NT2/D1 (cell line): ENCODE measurements around the gene SOX4.
A peak's percentile ranks its signal among the peaks of the same experiment; 100 is the strongest.

Experiments
- DNase-seq: peaks from one replicate; pipeline ENCODE4 v3.0.0-alpha.2; 2011; ENCODE audit warnings: low read depth, low spot score
- H3K27me3 ChIP-seq: 2 replicates; pipeline ENCODE4 v1.6.0; 2011; ENCODE audit warnings: mild to moderate bottlenecking; ENCODE audit not compliant: insufficient read length, insufficient read depth
- H3K36me3 ChIP-seq: 2 replicates; pipeline ENCODE4 v1.6.1; 2011; ENCODE audit warnings: mild to moderate bottlenecking, low read length, mixed read lengths; ENCODE audit not compliant: insufficient read depth, insufficient read length
- H3K4me1 ChIP-seq: 2 replicates; pipeline ENCODE4 v1.5.1; 2011; ENCODE audit not compliant: insufficient read depth, insufficient read length
- H3K4me3 ChIP-seq: 2 replicates; pipeline ENCODE4 v1.5.1; 2011; ENCODE audit warnings: low read depth; ENCODE audit not compliant: insufficient read length
- H3K9ac ChIP-seq: 2 replicates; pipeline ENCODE4 v1.6.0; 2011; ENCODE audit warnings: low read depth; ENCODE audit not compliant: insufficient read length
- H3K9me3 ChIP-seq: 2 replicates; pipeline ENCODE4 v1.5.1; 2011; ENCODE audit warnings: mild to moderate bottlenecking, low read length; ENCODE audit not compliant: insufficient read depth
- SUZ12 ChIP-seq: IDR thresholded peaks from 2 replicates; pipeline ENCODE4 v1.6.1; 2011; ENCODE audit not compliant: insufficient read length, insufficient read depth; ENCODE audit errors: extremely low read depth
- YY1 ChIP-seq: IDR thresholded peaks from 2 replicates; pipeline ENCODE4 v1.6.1; 2011; ENCODE audit not compliant: insufficient read length, insufficient read depth
- ZNF274 ChIP-seq: IDR thresholded peaks from 2 replicates; pipeline ENCODE4 v1.6.1; 2011; ENCODE audit warnings: mild to moderate bottlenecking, low read depth, low read length

The SOX4 gene

GRCh38 chr6:21560249-21560648 is 33.3 kb upstream of the SOX4 start:
- no peak for DNase-seq
- H3K27me3 ChIP-seq = no peaks in the 10 kb centered on the region
- H3K9me3 ChIP-seq = no peaks in the 10 kb centered on the region
- no peak overlapping the region for H3K4me3 ChIP-seq
- H3K4me1 ChIP-seq = no peaks in the 10 kb centered on the region
- TF ChIP-seq SUZ12 (no peak), YY1 (no peak), ZNF274 (no peak)
- H3K36me3 ChIP-seq = no peaks in the 10 kb centered on the region
- no peak overlapping the region for H3K9ac ChIP-seq

GRCh38 chr6:21565431-21565830 is 28.1 kb upstream of the SOX4 start:
- Histone ChIP-seq H3K9ac (no peak overlapping the region), H3K4me3 (no peak overlapping the region), H3K4me1 (no peaks in the 10 kb centered on the region), H3K36me3 (no peaks in the 10 kb centered on the region), H3K27me3 (no peaks in the 10 kb centered on the region), H3K9me3 (no peaks in the 10 kb centered on the region)
- TF ChIP-seq ZNF274 = no peak
- TF ChIP-seq YY1 = no peak
- TF ChIP-seq SUZ12 = no peak
- DNase-seq = no peak

GRCh38 chr6:21578523-21578922 is 15.0 kb upstream of the SOX4 start:
- Histone ChIP-seq H3K27me3 (no peaks in the 10 kb centered on the region), H3K4me3 (no peak overlapping the region), H3K9ac (no peak overlapping the region), H3K4me1 (no peaks in the 10 kb centered on the region), H3K36me3 (no peaks in the 10 kb centered on the region), H3K9me3 (peaks cover 7% of the 10 kb centered on the region; the same call in 1 of the 2 replicates)
- DNase-seq = no peak
- TF ChIP-seq ZNF274 (no peak), SUZ12 (no peak), YY1 (no peak)

- Histone ChIP-seq H3K36me3 (no peaks in the 10 kb centered on the region), H3K27me3 (peaks cover 10% of the 10 kb centered on the region), H3K4me3 (no peak overlapping the region), H3K9ac (no peak overlapping the region), H3K9me3 (peaks cover 7% of the 10 kb centered on the region; the same call in 1 of the 2 replicates), H3K4me1 (no peaks in the 10 kb centered on the region)
- DNase-seq = no peak
- TF ChIP-seq ZNF274 (no peak), SUZ12 (no peak), YY1 (no peak)
These were observed 10.9 kb upstream of the SOX4 start for GRCh38 chr6:21582651-21583050.

GRCh38 chr6:21586300-21586699 is 7.3 kb upstream of the SOX4 start:
- H3K9ac ChIP-seq = no peak overlapping the region
- H3K9me3 ChIP-seq = peaks cover 7% of the 10 kb centered on the region; the same call in 1 of the 2 replicates
- H3K4me1 ChIP-seq = no peaks in the 10 kb centered on the region
- H3K4me3 ChIP-seq = no peak overlapping the region
- peaks cover 10% of the 10 kb centered on the region for H3K27me3 ChIP-seq
- TF ChIP-seq YY1 = no peak
- no peaks in the 10 kb centered on the region for H3K36me3 ChIP-seq
- DNase-seq = no peak

GRCh38 chr6:21586740-21587178 is 6.8 kb upstream of the SOX4 start:
- TF ChIP-seq YY1 = no peak
- TF ChIP-seq SUZ12 = no peak
- H3K4me3 ChIP-seq = peak overlapping the region; percentile 60
- H3K4me1 ChIP-seq = no peaks in the 10 kb centered on the region
- H3K27me3 ChIP-seq = peaks cover 10% of the 10 kb centered on the region
- DNase-seq = no peak
- H3K36me3 ChIP-seq = no peaks in the 10 kb centered on the region
- H3K9me3 ChIP-seq = peaks cover 7% of the 10 kb centered on the region; the same call in 1 of the 2 replicates
- H3K9ac ChIP-seq = peak overlapping the region; percentile 87

- DNase-seq = no peak
These were observed 6.2 kb upstream of the SOX4 start for GRCh38 chr6:21587179-21587960.

More at GRCh38 chr6:21587179-21587960, 6.2 kb upstream of the SOX4 start:
- H3K4me1 ChIP-seq = no peaks in the 10 kb centered on the region
- TF ChIP-seq ZNF274 = no peak
- TF ChIP-seq YY1 = no peak
- TF ChIP-seq SUZ12 = no peak
- peaks cover 10% of the 10 kb centered on the region for H3K27me3 ChIP-seq
- peaks cover 3% of the 10 kb centered on the region; the same call in 1 of the 2 replicates for H3K9me3 ChIP-seq
- no peaks in the 10 kb centered on the region for H3K36me3 ChIP-seq
- peak overlapping the region; percentile 60 for H3K4me3 ChIP-seq
- peak overlapping the region; percentile 87 for H3K9ac ChIP-seq
